Bronchial epithelial cell (primary cell): ENCODE data around the gene BOC. TPM values are rescaled to one million over a fixed set of nuclear protein-coding genes. Genes with fewer than 3 reads are reported as not detected.

Experiments used
- DNase-seq: peaks from one replicate; pipeline ENCODE4 v3.0.0-alpha.2; 2010; ENCODE audit warnings: low read depth
- FAIRE-seq: peaks from 2 replicates; lab custom pipeline; 2011; peaks lifted over from hg19 to GRCh38; lab: Jason Lieb, UNC
- H3K27me3 ChIP-seq: 2 replicates; pipeline ENCODE4 v1.5.1; 2011; ENCODE audit warnings: low read length; ENCODE audit not compliant: control insufficient read depth, insufficient read depth
- H3K36me3 ChIP-seq: 2 replicates; pipeline ENCODE4 v1.5.1; 2011; ENCODE audit warnings: low read length; ENCODE audit not compliant: control insufficient read depth, insufficient read depth
- H3K4me3 ChIP-seq: 2 replicates; pipeline ENCODE4 v1.5.1; 2011; ENCODE audit warnings: mild to moderate bottlenecking, low read depth, low read length, control low read depth
- total RNA-seq: library from RNA; depleted of rRNA; stranded (reverse); fragments of >200 nt; gene quantifications from 2 replicates; pipeline ENCODE4 v1.2.1, GENCODE V29; 2014
- TF ChIP-seq, protein P1 (sequence below): IDR thresholded peaks from 2 replicates; pipeline ENCODE4 v1.5.1; 2011; ENCODE audit warnings: mild to moderate bottlenecking, moderate library complexity, low read length, control low read depth, inconsistent platforms; ENCODE audit not compliant: insufficient read depth, severe bottlenecking

The BOC gene
- total RNA-seq, 1 donor from 2014 or later, result 1.3 TPM

DNA sequence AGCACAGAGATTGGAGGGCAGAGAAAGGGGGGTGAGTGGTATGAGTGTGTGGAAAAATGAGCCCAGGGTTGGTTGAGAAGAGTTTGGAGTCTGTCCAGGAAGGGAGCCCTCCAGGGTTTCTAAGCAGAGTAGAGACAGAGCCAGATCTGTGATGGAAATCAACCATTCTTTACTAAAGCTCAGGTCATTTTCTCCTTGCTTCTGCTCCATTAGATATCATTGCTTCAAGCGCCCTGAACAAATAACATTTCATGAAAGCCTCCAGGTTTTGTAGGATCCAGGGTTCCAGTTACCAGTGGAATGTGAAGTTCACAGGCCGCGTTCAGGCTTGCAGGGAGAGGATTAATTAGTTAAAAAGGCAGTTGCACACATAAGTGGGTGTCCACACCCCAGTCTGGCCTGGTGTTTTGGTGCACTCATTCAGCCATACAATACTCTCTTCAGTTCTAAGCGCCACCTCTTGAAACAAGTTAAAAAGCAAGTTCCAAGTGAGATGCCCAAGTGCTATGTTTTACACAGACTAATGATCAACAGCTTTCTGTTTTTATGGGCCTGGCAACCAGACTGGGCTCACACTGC is 16.4 kb upstream of the BOC start:
- Histone ChIP-seq H3K36me3 (no peaks in the 10 kb centered on the region), H3K4me3 (no peak overlapping the region), H3K27me3 (no peaks in the 10 kb centered on the region)
- TF ChIP-seq, protein P1, sequence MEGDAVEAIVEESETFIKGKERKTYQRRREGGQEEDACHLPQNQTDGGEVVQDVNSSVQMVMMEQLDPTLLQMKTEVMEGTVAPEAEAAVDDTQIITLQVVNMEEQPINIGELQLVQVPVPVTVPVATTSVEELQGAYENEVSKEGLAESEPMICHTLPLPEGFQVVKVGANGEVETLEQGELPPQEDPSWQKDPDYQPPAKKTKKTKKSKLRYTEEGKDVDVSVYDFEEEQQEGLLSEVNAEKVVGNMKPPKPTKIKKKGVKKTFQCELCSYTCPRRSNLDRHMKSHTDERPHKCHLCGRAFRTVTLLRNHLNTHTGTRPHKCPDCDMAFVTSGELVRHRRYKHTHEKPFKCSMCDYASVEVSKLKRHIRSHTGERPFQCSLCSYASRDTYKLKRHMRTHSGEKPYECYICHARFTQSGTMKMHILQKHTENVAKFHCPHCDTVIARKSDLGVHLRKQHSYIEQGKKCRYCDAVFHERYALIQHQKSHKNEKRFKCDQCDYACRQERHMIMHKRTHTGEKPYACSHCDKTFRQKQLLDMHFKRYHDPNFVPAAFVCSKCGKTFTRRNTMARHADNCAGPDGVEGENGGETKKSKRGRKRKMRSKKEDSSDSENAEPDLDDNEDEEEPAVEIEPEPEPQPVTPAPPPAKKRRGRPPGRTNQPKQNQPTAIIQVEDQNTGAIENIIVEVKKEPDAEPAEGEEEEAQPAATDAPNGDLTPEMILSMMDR, result no peak
- FAIRE-seq (no peak), DNase-seq (peak; percentile 12)

DNA sequence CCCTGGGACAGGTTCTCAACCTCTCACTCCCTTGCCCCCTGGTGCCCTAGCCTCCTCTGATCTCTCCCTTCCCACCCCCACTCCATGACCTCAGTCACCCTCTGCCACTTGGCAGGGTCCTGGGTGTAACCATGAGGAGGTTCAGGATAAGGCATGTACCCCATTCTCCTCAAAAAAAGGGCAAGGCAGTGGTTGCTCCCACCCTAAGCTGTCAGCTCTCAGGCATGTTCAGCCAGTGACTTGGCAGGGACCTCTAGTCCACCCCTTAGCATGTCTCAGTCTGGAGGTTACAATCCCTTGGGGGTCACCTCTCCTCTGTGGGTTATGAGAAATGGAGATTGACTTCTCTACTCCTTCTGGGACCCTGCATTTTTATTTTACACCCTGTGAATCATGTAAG is 11.0 kb upstream of the BOC start:
- DNase-seq, result no peak
- TF ChIP-seq, protein P1, result no peak
- no peak for FAIRE-seq
- H3K36me3 ChIP-seq, result no peaks in the 10 kb centered on the region
- no peak overlapping the region for H3K4me3 ChIP-seq
- no peaks in the 10 kb centered on the region for H3K27me3 ChIP-seq

DNA sequence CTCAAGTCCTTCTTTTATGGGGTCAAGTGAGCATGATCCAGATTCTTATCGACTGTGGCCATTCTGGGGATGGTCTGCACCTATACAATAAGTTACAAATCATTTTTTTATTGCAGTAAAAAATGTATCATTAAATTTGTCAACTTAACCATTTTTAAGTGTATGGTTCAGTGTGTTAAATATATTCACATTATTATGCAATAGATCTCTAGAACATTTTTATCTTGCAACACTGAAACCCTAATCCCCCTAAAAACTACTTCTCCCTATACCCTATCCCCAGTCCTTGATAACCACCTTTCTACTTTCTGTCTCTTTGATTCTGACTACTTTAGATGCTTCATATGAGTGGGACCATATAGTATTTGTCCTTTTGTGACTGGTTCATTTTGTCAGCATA is 10.4 kb upstream of the BOC start:
- no peak for FAIRE-seq

DNA sequence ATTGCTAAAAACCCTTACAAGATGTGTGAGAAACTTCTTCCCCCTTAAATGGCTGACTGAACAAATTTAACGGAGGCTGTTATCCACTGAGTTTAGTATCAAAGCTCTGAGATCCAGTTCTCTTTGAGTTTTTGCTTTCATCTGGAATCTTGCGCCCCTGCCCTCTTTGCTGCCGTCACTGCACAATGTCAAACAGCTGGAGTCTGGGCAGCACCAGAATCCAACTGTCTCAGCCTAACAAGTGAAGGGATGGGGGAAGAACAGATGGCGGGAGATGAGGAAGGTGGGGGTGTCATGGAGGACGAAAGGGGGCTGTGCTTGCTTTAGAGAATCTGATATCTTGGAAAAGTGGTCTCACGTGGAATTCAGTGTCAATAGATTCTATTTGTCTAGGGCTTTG is 7.0 kb upstream of the BOC start:
- TF ChIP-seq, protein P1, result no peak
- FAIRE-seq (no peak), DNase-seq (no peak)
- H3K36me3 ChIP-seq, result no peaks in the 10 kb centered on the region
- H3K4me3 ChIP-seq, result no peak overlapping the region
- no peaks in the 10 kb centered on the region for H3K27me3 ChIP-seq

More for the DNA sequence above, 10.4 kb upstream of the BOC start:
- TF ChIP-seq, protein P1, result no peak
- Histone ChIP-seq H3K36me3 (no peaks in the 10 kb centered on the region), H3K4me3 (no peak overlapping the region), H3K27me3 (no peaks in the 10 kb centered on the region)
- DNase-seq, result no peak

DNA sequence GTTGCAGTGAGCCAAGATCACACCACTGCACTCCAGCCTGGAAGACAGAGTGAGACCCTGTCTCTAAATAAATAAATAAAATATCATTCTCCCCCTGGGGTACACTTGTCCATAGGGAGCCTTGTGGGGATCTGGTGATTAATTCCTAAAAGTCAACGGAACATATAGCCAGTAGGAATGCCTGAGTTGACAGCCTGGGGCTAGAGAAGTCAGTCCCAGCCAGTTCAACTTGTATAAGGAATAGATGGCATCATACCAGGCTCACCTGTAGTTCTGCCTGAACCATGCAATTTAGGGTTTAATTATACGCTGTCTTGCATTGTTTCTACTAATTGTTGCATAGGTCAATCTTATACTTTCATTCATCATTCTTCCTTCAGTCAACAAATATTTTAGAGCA is 5.9 kb upstream of the BOC start:
- H3K27me3 ChIP-seq, result no peaks in the 10 kb centered on the region
- no peaks in the 10 kb centered on the region for H3K36me3 ChIP-seq
- no peak overlapping the region for H3K4me3 ChIP-seq
- DNase-seq (no peak), FAIRE-seq (no peak)
- TF ChIP-seq, protein P1, result no peak
